WTC11 (cell line): ENCODE measurements around the gene MACC1. TPM values are rescaled to one million over a fixed set of nuclear protein-coding genes. Genes with fewer than 3 reads are reported as not detected.

Experiments used
- ATAC-seq: fragments of 200-7000 bp; cut with Tn5 transposase; 2 replicates; pipeline ENCODE4 v1.10.0; 2021; ENCODE audit warnings: mild to moderate bottlenecking, moderate library complexity
- CTCF ChIA-PET: fragments of 300-600 bp; sonication (Branson Sonifier 250); formaldehyde crosslinking; loops from one replicate; lab custom pipeline; 2021; ENCODE audit warnings: antibody characterized with exemption; lab: Charles Lee
- POLR2A ChIA-PET: fragments of 350-600 bp; sonication (Branson Sonifier 250); formaldehyde crosslinking; loops from one replicate; lab custom pipeline; 2021; ENCODE audit warnings: antibody characterized with exemption; lab: Charles Lee
- DNase-seq: peaks from one replicate; pipeline ENCODE4 v3.0.0; 2021; ENCODE audit warnings: low spot score
- H3K27ac Mint-ChIP-seq: 2 replicates; pipeline ENCODE4 v1.8.0; 2021; ENCODE audit warnings: mixed read lengths
- H3K27me3 Mint-ChIP-seq: 2 replicates; pipeline ENCODE4 v1.8.0; 2021; ENCODE audit warnings: low read depth, mild to moderate bottlenecking, moderate library complexity, mixed read lengths
- H3K36me3 Mint-ChIP-seq: 2 replicates; pipeline ENCODE4 v1.8.0; 2021; ENCODE audit warnings: mixed read lengths
- H3K4me1 Mint-ChIP-seq: 2 replicates; pipeline ENCODE4 v1.8.0; 2022; ENCODE audit warnings: mixed read lengths
- H3K4me3 Mint-ChIP-seq: 2 replicates; pipeline ENCODE4 v1.8.0; 2021; ENCODE audit warnings: mild to moderate bottlenecking, moderate library complexity, mixed read lengths
- H3K9me3 Mint-ChIP-seq: 2 replicates; pipeline ENCODE4 v1.8.0; 2021; ENCODE audit warnings: mixed read lengths
- ATF2 ChIP-seq: sonication (generic); formaldehyde crosslinking; IDR thresholded peaks from 2 replicates; pipeline ENCODE4 v1.8.1; 2022; ENCODE audit warnings: low read depth, missing genetic modification reagents, borderline replicate concordance
- ATF6 ChIP-seq: sonication (generic); formaldehyde crosslinking; IDR thresholded peaks from 2 replicates; pipeline ENCODE4 v1.8.1; 2023; ENCODE audit warnings: mild to moderate bottlenecking, missing genetic modification reagents
- CREM ChIP-seq: sonication (generic); formaldehyde crosslinking; IDR thresholded peaks from 2 replicates; pipeline ENCODE4 v1.8.1; 2022; ENCODE audit warnings: mild to moderate bottlenecking, missing genetic modification reagents, moderate library complexity
- FOXJ3 ChIP-seq: sonication (generic); formaldehyde crosslinking; IDR thresholded peaks from 2 replicates; pipeline ENCODE4 v1.9.0; 2021; ENCODE audit warnings: missing genetic modification reagents, mild to moderate bottlenecking, borderline replicate concordance
- FOXP1 ChIP-seq: sonication (generic); formaldehyde crosslinking; IDR thresholded peaks from 2 replicates; pipeline ENCODE4 v1.8.0; 2022; ENCODE audit warnings: missing genetic modification reagents, mild to moderate bottlenecking, moderate library complexity, borderline replicate concordance
- GTF2I ChIP-seq: fragments of 250-450 bp; sonication (Bioruptor Pico); conservative IDR thresholded peaks from 2 replicates; pipeline ENCODE4 v1.4.0; 2021; ENCODE audit warnings: mild to moderate bottlenecking
- IRF1 ChIP-seq: sonication (generic); formaldehyde crosslinking; IDR thresholded peaks from 2 replicates; pipeline ENCODE4 v1.8.0; 2023; ENCODE audit warnings: missing genetic modification reagents
- IRF2 ChIP-seq: sonication (generic); formaldehyde crosslinking; IDR thresholded peaks from 2 replicates; pipeline ENCODE4 v1.8.0; 2022; ENCODE audit warnings: low read depth, missing genetic modification reagents, borderline replicate concordance
- NFATC4 ChIP-seq: fragments of 250-450 bp; sonication (Bioruptor Pico); IDR thresholded peaks from 2 replicates; pipeline ENCODE4 v1.9.0; 2021; ENCODE audit warnings: mild to moderate bottlenecking
- OVOL2 ChIP-seq: fragments of 250-450 bp; sonication (Bioruptor Pico); IDR thresholded peaks from 2 replicates; pipeline ENCODE4 v1.9.0; 2021; ENCODE audit warnings: mild to moderate bottlenecking, borderline replicate concordance
- ZNF219 ChIP-seq: sonication (generic); formaldehyde crosslinking; IDR thresholded peaks from 2 replicates; pipeline ENCODE4 v1.8.0; 2023; ENCODE audit warnings: missing genetic modification reagents, mild to moderate bottlenecking, borderline replicate concordance
- ZNF396 ChIP-seq: fragments of 250-450 bp; sonication (Bioruptor Pico); IDR thresholded peaks from 2 replicates; pipeline ENCODE4 v1.8.0; 2021; ENCODE audit warnings: mild to moderate bottlenecking, moderate library complexity, borderline replicate concordance
- ZNF416 ChIP-seq: fragments of 250-450 bp; sonication (Bioruptor Pico); IDR thresholded peaks from 2 replicates; pipeline ENCODE4 v1.9.0; 2021; ENCODE audit warnings: mild to moderate bottlenecking, inconsistent platforms
- ZNF423 ChIP-seq: fragments of 250-450 bp; sonication (Bioruptor Pico); IDR thresholded peaks from 2 replicates; pipeline ENCODE4 v2.1.2; 2022; ENCODE audit warnings: mild to moderate bottlenecking, moderate library complexity
- ZNF671 ChIP-seq: fragments of 250-450 bp; sonication (Bioruptor Pico); IDR thresholded peaks from 2 replicates; pipeline ENCODE4 v1.8.0; 2021; ENCODE audit warnings: mild to moderate bottlenecking
- total RNA-seq: library from RNA; stranded (reverse); gene quantifications from 3 replicates; pipeline ENCODE4 v1.2.3, GENCODE V29; 2021

MACC1 gene
- total RNA-seq, 1 experiment from 2014 or later = 14.6 TPM

GRCh38 chr7:20197125-20197748, 19.9 kb downstream of the MACC1 start:
- Mint-ChIP-seq H3K27me3 (no peaks in the 10 kb centered on the region), H3K4me1 (peaks cover 30% of the 10 kb centered on the region), H3K36me3 (no peaks in the 10 kb centered on the region; the same call in 1 of the 2 replicates), H3K27ac (peak overlapping the region; percentile 46), H3K9me3 (no peaks in the 10 kb centered on the region), H3K4me3 (no peak overlapping the region)
- no peak for DNase-seq
- ATAC-seq = no peak
- ChIA-PET CTCF (interaction anchor here (0.8 kb wide), 1 partner anchor 214 kb away, joined by 4 read pairs; no protein-coding TSS in a partner anchor), POLR2A (no interaction called here)
- TF ChIP-seq CREM (CRISPR knock-in tag) (no peak), ZNF219 (CRISPR knock-in tag) (no peak), ZNF416 (CRISPR knock-in tag) (no peak), GTF2I (CRISPR knock-in tag) (no peak), ATF6 (no peak), NFATC4 (no peak), FOXJ3 (no peak), ZNF671 (CRISPR knock-in tag) (no peak), IRF1 (CRISPR knock-in tag) (no peak)

GRCh38 chr7:20194343-20194995, 22.7 kb downstream of the MACC1 start:
- POLR2A ChIA-PET = interaction anchor here (0.6 kb wide), 1 partner anchor 20 kb away, joined by 3 read pairs; no protein-coding TSS in a partner anchor

GRCh38 chr7:20193873-20194272, 23.3 kb downstream of the MACC1 start:
- CTCF ChIA-PET = interaction anchor here (0.7 to 1.3 kb wide), 5 partner anchors 24 to 485 kb away, joined by 3 to 5 read pairs (median 3); no protein-coding TSS in a partner anchor
- H3K4me3 Mint-ChIP-seq = no peak overlapping the region

More at GRCh38 chr7:20194343-20194995, 22.7 kb downstream of the MACC1 start:
- Mint-ChIP-seq H3K9me3 (peaks cover 7% of the 10 kb centered on the region), H3K4me1 (peaks cover 31% of the 10 kb centered on the region), H3K36me3 (peaks cover 7% of the 10 kb centered on the region), H3K27me3 (no peaks in the 10 kb centered on the region), H3K27ac (no peak overlapping the region), H3K4me3 (no peak overlapping the region)
- ATAC-seq = no peak
- TF ChIP-seq FOXP1 (CRISPR knock-in tag) = no peak
- DNase-seq = no peak
- CTCF ChIA-PET = interaction anchor here (0.7 to 1.4 kb wide), 5 partner anchors 22 to 485 kb away, joined by 3 to 4 read pairs (median 3); partner anchors contain the start of gene MACC1

More at GRCh38 chr7:20193873-20194272, 23.3 kb downstream of the MACC1 start:
- no peak for DNase-seq
- ATAC-seq = no peak
- POLR2A ChIA-PET = interaction anchor here (0.6 kb wide), 1 partner anchor 20 kb away, joined by 3 read pairs; no protein-coding TSS in a partner anchor
- H3K4me1 Mint-ChIP-seq = peaks cover 28% of the 10 kb centered on the region
- H3K9me3 Mint-ChIP-seq = peaks cover 11% of the 10 kb centered on the region
- no peaks in the 10 kb centered on the region for H3K27me3 Mint-ChIP-seq
- peaks cover 10% of the 10 kb centered on the region for H3K36me3 Mint-ChIP-seq
- H3K27ac Mint-ChIP-seq = no peak overlapping the region
- TF ChIP-seq ZNF423 (no peak), CREM (CRISPR knock-in tag) (no peak), OVOL2 (CRISPR knock-in tag) (no peak), IRF2 (CRISPR knock-in tag) (no peak), ATF2 (no peak), ZNF396 (CRISPR knock-in tag) (no peak)
